GM19395 (cell line): ENCODE measurements around the gene KMT2C.
A peak's percentile ranks its signal among the peaks of the same experiment; 100 is the strongest.
"Not testable (repeated sequence)": the region's sequence is repeated elsewhere in the genome, so short reads cannot be mapped to it uniquely, and the experiment has no call there.

Source experiments
- ATAC-seq: cut with Tn5 transposase; IDR thresholded peaks from one replicate; pipeline ENCODE4 v1.9.1; 2021; ENCODE audit warnings: mild to moderate bottlenecking, moderate library complexity; ENCODE audit not compliant: unreplicated experiment

Gene KMT2C

DNA sequence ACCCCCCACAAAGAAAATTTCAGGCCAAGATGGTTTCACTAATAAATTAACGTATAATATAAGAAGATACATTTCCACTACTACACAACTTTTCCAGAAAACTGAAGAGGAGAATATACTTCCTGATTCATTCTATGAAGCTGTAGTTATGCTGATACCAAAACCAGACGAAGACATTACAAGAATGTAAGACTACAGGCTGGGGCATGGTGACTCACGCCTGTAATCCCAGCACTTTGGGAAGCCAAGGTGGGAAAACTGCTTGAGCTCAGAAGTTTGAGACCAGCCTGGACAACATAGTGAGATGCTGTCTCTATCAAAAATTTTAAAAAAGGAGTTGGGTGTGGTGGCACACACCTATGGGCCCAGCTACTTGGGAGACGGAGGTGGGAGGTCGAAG, 201.4 kb downstream of the KMT2C start:
- ATAC-seq: not testable (repeated sequence)

DNA sequence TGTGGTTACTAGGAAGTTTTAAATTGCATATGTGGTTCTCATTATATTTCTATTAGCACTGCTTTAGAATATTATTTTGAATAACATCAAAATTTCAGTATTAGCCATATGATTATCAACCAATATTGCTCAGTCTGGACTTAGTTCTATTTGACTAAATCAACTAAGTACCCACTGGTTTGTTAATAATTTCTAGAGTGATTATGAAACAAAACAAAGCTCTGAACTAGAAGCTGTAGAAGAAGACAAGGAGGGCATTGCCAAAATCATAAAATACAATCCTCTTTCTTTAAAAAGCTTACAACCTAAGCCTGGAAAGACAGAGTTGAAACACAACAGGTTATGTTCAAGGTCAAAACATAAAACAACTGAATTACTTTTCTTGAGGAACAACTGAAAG, 204.7 kb downstream of the KMT2C start:
- ATAC-seq: no peak

DNA sequence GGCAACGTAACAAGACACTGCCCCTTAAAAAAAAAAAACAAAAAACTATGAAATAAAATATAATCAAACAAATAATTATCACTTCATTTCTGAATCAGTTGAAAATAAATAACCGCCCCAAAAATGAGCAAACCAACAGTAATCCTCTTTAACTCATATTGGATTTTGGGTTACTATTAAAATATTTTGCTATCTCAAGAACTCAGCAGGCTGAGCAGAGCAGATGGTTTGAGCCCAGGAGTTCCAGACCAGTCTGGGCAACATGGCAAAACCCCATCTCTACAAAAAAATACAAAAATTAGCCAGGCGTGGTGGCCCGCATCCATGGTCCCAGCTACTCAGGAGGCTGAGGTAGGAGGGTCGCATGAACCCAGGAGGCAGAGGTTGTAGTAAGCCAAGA, 216.2 kb downstream of the KMT2C start:
- ATAC-seq: not testable (repeated sequence)

DNA sequence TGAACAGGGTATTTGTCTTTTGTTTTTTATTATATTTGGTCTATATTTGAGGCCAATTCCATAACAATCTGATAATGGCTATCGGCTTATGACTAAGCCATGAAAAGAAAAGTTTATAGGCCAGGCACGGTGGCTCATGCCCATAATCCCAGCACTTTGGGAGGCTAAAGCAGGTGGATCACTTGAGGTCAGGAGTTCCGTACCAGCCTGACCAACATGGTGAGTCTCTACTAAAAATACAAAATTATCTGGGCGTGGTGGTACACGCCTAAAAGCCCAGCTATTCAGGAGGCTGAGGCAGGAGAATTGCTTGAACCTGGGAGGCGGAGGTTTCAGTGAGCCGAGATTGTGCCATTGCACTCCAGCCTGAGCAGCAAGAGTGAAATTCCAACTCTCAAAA, 227.0 kb downstream of the KMT2C start:
- not testable (repeated sequence) for ATAC-seq

DNA sequence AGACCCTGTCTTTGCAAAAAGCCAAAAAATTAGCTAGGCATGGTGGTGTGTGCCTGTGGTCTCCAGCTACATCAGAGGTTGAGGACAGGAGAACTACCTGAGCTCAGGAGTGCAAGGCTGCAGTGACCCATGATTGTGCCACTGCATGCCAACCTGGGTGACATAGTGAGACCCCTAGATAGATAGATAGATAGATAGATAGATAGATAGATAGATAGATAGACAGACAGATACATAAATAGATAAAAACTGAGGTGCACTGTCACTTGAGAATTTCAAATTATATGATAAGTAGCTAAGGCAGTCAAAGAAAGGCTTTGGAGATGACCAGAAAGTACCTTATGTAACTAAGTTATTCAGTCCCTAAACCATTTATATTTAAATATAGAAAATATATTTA, 231.4 kb downstream of the KMT2C start:
- ATAC-seq: not testable (repeated sequence)

DNA sequence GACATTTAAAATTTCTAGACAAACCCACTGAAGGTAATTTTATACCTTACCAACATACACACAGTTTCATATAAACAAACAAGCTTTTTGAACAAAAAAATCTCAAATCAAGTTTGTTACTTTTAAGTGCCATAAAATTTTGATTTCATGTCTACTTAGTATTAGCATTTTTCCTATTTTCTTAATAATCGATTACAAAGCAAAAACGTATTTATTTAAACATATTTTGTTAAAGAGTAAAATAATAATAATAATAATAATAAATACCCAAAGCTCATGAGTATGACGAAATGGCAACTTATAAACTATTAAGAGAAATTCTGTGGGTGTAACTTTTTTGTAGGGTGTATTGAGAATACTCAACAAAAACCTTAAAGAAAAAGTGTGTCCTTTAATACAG, 232.7 kb downstream of the KMT2C start:
- no peak for ATAC-seq

- ATAC-seq: no peak
Observed at GRCh38 chr7:152202056-152202455, 233.7 kb downstream of the KMT2C start.

DNA sequence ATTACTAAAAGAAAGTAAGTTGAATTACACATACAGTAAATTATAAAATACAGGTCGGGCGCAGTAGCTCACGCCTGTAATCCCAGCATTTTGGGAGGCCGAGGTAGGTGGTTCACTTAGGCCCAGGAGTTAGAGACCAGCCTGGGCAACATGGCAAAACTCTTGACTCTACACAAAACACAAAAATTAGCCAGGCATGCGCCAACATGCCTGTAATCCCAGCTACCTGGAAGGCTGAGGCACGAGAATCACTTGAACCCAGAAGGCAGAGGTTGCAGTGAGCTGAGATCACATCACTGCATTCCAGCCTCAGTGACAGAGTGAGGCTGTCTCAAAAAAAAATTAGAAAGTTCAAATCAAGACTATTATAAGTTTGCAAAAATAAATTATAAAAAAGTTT, 235.4 kb downstream of the KMT2C start:
- ATAC-seq: no peak

- no peak for ATAC-seq
Observed at GRCh38 chr7:152196391-152196790, 239.4 kb downstream of the KMT2C start.

DNA sequence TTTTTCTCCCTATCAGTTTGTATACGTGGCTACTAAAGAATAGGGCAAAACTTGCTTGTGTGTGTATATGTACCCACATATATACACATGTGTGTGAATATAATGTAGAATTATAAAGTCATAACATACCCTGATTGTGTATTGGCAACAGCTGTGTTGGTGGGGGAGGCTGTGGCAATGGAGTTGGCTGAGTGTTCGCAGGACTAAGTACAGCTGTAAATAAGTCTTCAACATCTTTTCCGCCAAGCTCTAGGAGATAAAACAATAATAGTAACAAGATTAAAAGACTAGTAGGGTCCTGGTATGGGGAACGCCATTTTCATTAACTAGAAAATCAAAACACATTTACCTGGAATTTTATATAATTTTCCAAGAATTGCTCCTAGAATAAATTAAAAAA, 241.9 kb downstream of the KMT2C start:
- ATAC-seq: no peak

GRCh38 chr7:152189061-152189460, 246.7 kb downstream of the KMT2C start:
- ATAC-seq: no peak

- no peak for ATAC-seq
Observed at GRCh38 chr7:152185558-152185957, 250.2 kb downstream of the KMT2C start.

GRCh38 chr7:152180587-152180986, 255.2 kb downstream of the KMT2C start:
- no peak for ATAC-seq

DNA sequence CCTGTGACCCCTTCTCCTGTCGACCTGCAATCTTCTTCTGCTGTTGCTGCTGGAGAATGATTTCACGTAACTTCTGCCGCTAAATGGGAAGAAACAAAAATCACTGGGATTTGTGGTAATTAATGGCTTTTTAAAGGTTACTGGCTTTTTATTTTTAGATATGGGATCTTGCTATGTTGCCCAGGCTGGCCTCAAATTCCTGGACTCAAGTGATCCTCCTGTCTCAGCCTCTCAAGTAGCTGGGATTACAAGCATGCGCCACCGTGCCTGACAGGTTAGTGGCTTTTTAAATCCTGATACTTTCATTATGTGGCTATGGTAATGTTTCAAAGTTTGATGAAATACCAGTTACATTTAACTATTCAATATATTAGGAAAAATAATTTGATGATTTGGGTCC, 255.8 kb downstream of the KMT2C start:
- no peak for ATAC-seq

DNA sequence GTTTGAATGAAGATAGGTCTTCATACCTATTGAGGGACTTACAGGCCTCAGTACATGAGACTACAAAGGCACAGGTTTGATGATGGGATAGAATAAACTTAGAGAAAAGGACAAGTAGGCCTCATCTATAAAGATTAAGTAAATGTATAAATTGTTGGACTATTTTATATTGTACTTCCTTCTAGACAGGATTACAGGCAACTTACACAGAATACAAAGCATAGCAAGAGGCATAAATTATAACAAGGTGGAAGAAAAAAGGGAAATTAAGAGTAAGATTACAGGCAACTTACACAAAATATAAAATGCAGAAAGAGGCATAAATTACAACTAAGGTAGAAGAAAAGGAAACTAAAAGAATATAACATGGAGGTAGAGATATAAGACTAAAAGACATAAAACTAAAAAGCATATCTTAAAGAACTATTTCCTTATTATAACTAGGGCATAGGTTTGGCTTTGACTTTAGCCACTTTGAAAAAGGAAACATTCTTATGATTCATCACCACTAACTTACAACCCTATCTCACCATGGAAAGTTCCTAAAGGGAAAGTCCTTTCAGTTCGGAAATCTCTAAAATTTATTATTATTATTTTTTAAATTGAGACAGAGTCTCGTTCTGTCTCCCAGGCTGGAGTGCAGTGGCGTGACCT, 257.3 kb downstream of the KMT2C start:
- ATAC-seq: no peak

DNA sequence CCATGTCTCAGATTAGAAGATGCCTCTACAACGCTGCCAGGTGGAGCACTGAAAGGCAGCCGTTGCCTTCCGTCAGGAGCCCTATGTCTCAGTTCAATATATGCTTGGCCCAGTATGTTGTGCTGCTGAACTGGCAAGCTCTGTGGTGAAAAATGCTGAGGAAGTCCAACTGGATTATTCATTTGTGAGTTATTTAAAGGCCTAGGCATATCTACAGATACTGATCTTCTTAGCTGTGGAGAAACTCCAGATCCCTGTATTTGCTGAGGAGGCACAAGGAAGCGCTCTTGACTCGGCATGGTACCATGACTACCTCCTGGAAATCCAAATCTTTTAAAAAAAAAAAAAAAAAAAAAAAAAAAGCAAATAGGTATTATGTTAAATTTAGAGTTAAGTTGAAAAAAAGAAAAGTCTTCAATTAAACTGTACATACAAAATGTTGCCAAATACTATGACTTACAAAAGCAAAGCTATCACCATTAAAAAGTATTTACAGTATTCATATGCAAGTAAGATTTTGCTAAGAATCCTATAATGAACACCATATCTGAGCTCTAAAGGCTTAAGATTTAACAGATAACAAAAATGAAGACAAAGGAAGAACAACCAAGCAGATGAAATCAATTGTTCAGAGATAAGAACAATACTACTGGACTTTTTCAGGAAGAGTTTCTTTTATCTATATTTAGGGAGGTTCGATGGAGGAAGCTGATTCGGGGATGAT, 258.0 kb downstream of the KMT2C start:
- ATAC-seq: no peak

DNA sequence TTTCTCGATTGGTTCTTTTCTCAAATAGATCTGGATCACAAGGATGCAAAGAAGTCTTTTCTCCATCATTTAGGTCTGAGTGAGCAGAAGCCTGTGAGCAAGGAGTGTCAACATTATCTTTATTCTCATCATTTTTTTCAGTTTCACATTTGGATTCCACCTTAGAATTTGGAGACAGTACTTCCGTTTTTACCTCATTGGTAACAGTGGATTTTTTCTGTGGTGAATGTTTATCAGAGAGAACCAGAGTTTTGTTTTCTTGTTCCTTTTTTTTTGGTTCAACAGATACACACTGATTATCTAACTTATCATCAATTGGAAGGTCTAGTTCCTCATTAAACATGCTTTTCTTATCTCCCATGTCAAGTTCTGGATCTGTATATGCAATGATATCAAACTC, 259.0 kb downstream of the KMT2C start:
- ATAC-seq: peak; percentile 85

DNA sequence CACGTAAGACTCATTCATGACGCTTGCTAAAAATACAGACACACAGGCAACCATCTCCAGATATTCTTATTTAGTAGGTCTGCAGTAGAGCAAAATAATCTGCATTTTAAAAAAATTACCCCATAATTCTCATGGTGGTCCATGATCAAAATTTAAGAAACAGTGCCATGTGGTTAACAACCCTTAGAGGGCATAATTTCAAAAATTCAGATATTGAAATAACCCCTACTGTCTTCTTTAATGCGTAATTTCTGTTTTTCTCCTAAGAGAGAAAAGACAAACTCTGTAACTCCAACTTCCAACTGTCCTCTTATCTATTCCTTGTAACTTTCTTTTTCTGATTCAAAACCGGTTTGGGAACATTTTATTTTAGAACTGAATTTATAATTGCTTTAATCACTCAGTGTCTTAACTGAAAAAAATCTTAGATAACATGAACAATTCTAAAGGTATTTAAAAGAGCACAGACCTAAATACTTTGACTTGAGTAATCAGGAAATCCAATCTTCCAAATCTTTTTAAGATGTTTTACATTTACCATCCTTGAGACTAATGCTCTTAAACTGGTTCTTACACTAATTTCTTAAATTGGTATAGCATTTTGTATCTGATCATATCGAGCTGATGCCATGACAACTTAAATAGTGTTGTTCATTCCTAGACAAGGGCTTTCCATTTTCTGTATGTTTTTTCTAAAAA, 262.3 kb downstream of the KMT2C start:
- ATAC-seq: no peak

DNA sequence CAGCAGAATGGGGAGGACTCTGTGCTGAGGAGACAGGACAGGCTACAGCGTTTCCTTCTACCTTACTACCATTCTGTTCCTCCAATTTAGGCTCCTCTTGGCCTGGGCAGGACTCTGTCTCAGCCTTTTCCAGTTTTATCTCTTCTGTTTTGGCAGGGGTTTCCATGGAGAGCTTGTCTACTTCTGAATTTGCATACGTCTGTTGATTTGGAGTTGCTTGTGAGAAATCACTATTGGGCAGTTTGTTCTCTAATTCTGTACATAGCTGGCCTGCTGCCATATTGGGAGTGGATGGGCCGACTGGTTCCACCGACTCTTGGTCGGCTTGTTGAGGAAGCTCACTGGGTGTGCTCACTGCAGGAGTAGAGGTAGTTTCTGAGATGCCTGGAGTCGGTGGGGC, 273.5 kb downstream of the KMT2C start:
- no peak for ATAC-seq

- no peak for ATAC-seq
Observed at GRCh38 chr7:152161171-152161570, 274.6 kb downstream of the KMT2C start.

DNA sequence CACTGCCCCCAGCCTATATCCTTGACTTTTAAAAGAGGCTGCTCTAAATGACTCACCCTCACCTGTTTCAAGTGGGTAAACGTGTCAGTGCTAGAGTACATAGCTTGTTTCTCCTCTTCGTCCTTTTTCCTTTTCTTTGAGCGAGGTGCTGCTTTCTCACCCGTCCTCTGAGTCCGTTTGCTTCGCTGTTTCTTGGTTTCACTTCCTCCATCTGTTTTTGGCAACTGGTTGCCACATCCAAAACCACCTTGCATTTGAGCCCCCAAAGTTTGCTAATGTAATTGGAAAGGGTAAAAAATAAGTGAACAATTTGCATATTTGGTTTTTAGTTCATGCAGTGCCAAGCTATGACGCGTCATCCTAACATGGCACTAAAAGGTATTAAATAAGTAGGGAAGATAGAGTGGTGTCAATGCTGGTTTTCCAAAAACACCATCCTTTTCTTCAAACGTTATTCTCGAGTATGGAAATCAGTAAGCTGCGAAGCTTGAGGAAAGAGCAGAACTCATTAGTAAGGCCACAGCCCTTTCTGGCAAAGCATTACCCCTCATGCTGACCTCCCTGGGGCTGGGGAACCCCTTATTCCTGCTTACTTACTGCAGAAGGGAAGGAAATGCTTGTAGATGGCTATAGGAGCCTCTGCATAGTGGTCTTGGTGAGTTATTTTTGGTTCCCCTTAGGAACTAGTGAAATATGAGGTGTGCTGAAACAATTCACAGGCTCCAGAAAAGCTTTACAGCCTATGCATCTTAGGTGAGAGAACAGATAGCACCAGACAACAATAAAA, 276.8 kb downstream of the KMT2C start:
- ATAC-seq: peak; percentile 94
